GM19452 (cell line): ENCODE results near the gene MACROD2.
"Not testable (repeated sequence)": the region's sequence is repeated elsewhere in the genome, so short reads cannot be mapped to it uniquely, and the experiment has no call there.

Source experiments
- ATAC-seq: cut with Tn5 transposase; IDR thresholded peaks from one replicate; pipeline ENCODE4 v1.9.1; 2021; ENCODE audit not compliant: unreplicated experiment

MACROD2 gene

GRCh38 chr20:14178952-14179351, 183.6 kb downstream of the MACROD2 start:
- no peak for ATAC-seq

GRCh38 chr20:14189794-14190402, 194.6 kb downstream of the MACROD2 start:
- ATAC-seq: no peak

GRCh38 chr20:14191559-14191958, 196.2 kb downstream of the MACROD2 start:
- ATAC-seq: no peak

GRCh38 chr20:14193443-14193842, 198.1 kb downstream of the MACROD2 start:
- ATAC-seq: no peak

GRCh38 chr20:14193885-14194284, 198.6 kb downstream of the MACROD2 start:
- no peak for ATAC-seq

- no peak for ATAC-seq
Observed at GRCh38 chr20:14197097-14197496, 201.8 kb downstream of the MACROD2 start.

- no peak for ATAC-seq
Observed at GRCh38 chr20:14198416-14198815, 203.1 kb downstream of the MACROD2 start.

- ATAC-seq: no peak
Observed at GRCh38 chr20:14199111-14199510, 203.8 kb downstream of the MACROD2 start.

- no peak for ATAC-seq
Observed at GRCh38 chr20:14203657-14204056, 208.3 kb downstream of the MACROD2 start.

- no peak for ATAC-seq
Observed at GRCh38 chr20:14207591-14207990, 212.3 kb downstream of the MACROD2 start.

- ATAC-seq: no peak
Observed at GRCh38 chr20:14208956-14209355, 213.6 kb downstream of the MACROD2 start.

- ATAC-seq: no peak
Observed at GRCh38 chr20:14210146-14210545, 214.8 kb downstream of the MACROD2 start.

GRCh38 chr20:14214046-14214445, 218.7 kb downstream of the MACROD2 start:
- no peak for ATAC-seq

- not testable (repeated sequence) for ATAC-seq
Observed at GRCh38 chr20:14215880-14216279, 220.6 kb downstream of the MACROD2 start.

- no peak for ATAC-seq
Observed at GRCh38 chr20:14219801-14220461, 224.6 kb downstream of the MACROD2 start.

- ATAC-seq: no peak
Observed at GRCh38 chr20:14220986-14221385, 225.7 kb downstream of the MACROD2 start.

GRCh38 chr20:14223806-14224205, 228.5 kb downstream of the MACROD2 start:
- ATAC-seq: no peak

- not testable (repeated sequence) for ATAC-seq
Observed at GRCh38 chr20:14226051-14227049, 231.0 kb downstream of the MACROD2 start.

- peak; percentile 74 for ATAC-seq
Observed at GRCh38 chr20:14232650-14233049, 237.3 kb downstream of the MACROD2 start.

GRCh38 chr20:14234666-14235295, 239.5 kb downstream of the MACROD2 start:
- no peak for ATAC-seq

GRCh38 chr20:14235355-14235754, 240.0 kb downstream of the MACROD2 start:
- ATAC-seq: no peak
